Measurements from ENCODE around the gene RLF. TPM values are rescaled to one million over a fixed set of nuclear protein-coding genes. Genes with fewer than 3 reads are reported as not detected.

Gene RLF
- total and polyA plus RNA-seq, 2 donors (not counting 1 experiment from before 2014, with no cell fraction given), result 7.8 to 21.9 TPM

GRCh38 chr1:40272653-40273213 is 111.5 kb downstream of the RLF start:
- ChIA-PET POLR2A (no interaction called here), CTCF (interaction anchor here (1.8 kb wide), 1 partner anchor 42 kb away, joined by 6 read pairs; no protein-coding TSS in a partner anchor)
- Mint-ChIP-seq H3K4me1 (no peaks in the 10 kb centered on the region), H3K27me3 (no peaks in the 10 kb centered on the region), H3K4me3 (no peak overlapping the region), H3K9me3 (ENCODE audit: insufficient read depth) (no peaks in the 10 kb centered on the region), H3K27ac (no peak overlapping the region)
- no peaks in the 10 kb centered on the region for H3K4me1 ChIP-seq (ENCODE audit: control insufficient read depth in 2 of 2, insufficient read depth in 2 of 2, low read length in 2 of 2)
- H3K79me2 ChIP-seq (ENCODE audit: control insufficient read depth, insufficient read depth, low read length), result peaks cover 19% of the 10 kb centered on the region
- H3K4me3 ChIP-seq (ENCODE audit: control extremely low read depth in 1 of 5, extremely low read depth in 1 of 5, insufficient read depth in 1 of 5, low read depth in 2 of 5, low read length in 4 of 5), result no peak overlapping the region
- no peaks in the 10 kb centered on the region for H3K27me3 ChIP-seq (replicated peaks in 1 of 4; ENCODE audit: control extremely low read depth in 1 of 4, control insufficient read depth in 3 of 4, insufficient read depth in 4 of 4, low read length in 3 of 4)
- no peak overlapping the region for H3K4me2 ChIP-seq (replicated peaks; ENCODE audit: low read depth, low read length, poor library complexity, severe bottlenecking)
- intact Hi-C loops (cut with micrococcal nuclease), result no loop called here
- H3K9ac ChIP-seq (ENCODE audit: low read length), result no peak overlapping the region
- ATAC-seq (ENCODE audit: low read depth) (no peak), DNase-seq (no peak)
- H3K36me3 ChIP-seq (replicated peaks in 1 of 2; ENCODE audit: control extremely low read depth in 1 of 2, control insufficient read depth in 1 of 2, extremely low read depth in 1 of 2, insufficient read depth in 2 of 2, low read length in 1 of 2), result peaks cover 0 to 57% of the 10 kb centered on the region in 2 experiments
- H4K20me1 ChIP-seq (ENCODE audit: control insufficient read depth, insufficient read depth, low read length, poor library complexity, severe bottlenecking), result peaks cover 4% of the 10 kb centered on the region
- no CpG with 5 or more reads among the region's 3 CpGs for WGBS (ENCODE audit: insufficient coverage)
- TF ChIP-seq EZH2 (IDR thresholded peaks at IDR 0.05; ENCODE audit: borderline replicate concordance, insufficient read depth, low read depth, low read length, poor library complexity, severe bottlenecking) (no peak), CTCF (IDR thresholded peaks at IDR 0.05) (no peak)
- no peak overlapping the region for H3K27ac ChIP-seq (ENCODE audit: low read length in 2 of 2)
- H2AFZ ChIP-seq (ENCODE audit: insufficient read depth, low read depth, low read length, poor library complexity, severe bottlenecking), result no peak overlapping the region
- no peaks in the 10 kb centered on the region for H3K9me3 ChIP-seq (ENCODE audit: control extremely low read depth in 1 of 3, control insufficient read depth in 2 of 3, insufficient read depth in 1 of 3, low read length in 2 of 3)

DNA sequence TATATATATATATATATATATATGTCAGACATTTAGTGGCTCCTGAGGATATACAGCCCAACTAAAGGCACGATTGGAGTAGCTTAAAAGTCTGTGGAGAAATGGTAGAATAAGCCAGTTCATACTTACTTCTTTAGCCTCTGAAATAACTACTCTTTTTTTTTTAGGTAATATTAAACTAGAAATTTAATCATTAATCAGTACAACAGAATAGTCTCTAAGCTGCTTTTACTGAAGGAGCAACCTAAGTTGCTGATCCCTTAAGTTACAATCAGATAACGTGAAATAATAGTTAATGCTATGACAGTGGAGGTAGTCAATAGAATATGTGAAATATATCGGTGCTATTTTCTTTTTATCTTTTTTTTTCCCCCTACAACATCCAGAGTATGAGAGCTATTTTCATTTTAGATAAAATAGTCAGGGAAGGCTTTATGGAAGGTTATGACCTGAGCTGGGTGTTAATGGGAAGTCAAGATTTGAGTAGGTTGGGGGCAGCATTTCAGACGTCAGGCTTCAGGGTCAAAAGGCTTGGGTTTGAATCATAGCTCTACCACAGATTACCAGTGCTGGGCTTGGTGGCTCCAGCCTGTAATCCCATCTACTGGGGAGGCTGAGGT is 112.5 kb downstream of the RLF start:
- Mint-ChIP-seq H3K27me3 (no peaks in the 10 kb centered on the region), H3K4me3 (no peak overlapping the region), H3K9me3 (ENCODE audit: insufficient read depth) (no peaks in the 10 kb centered on the region), H3K4me1 (no peaks in the 10 kb centered on the region), H3K27ac (no peak overlapping the region)
- no peak for DNase-seq
- WGBS (ENCODE audit: insufficient coverage), result 100% methylated on average over 1 of the region's 4 CpGs
- Histone ChIP-seq H3K9me3 (ENCODE audit: control extremely low read depth in 1 of 3, control insufficient read depth in 2 of 3, insufficient read depth in 1 of 3, low read length in 2 of 3) (no peaks in the 10 kb centered on the region), H3K4me1 (ENCODE audit: control insufficient read depth in 2 of 2, insufficient read depth in 2 of 2, low read length in 2 of 2) (no peaks in the 10 kb centered on the region), H4K20me1 (ENCODE audit: control insufficient read depth, insufficient read depth, low read length, poor library complexity, severe bottlenecking) (peaks cover 4% of the 10 kb centered on the region), H3K4me2 (replicated peaks; ENCODE audit: low read depth, low read length, poor library complexity, severe bottlenecking) (no peak overlapping the region), H3K9ac (ENCODE audit: low read length) (no peak overlapping the region), H2AFZ (ENCODE audit: insufficient read depth, low read depth, low read length, poor library complexity, severe bottlenecking) (no peak overlapping the region), H3K79me2 (ENCODE audit: control insufficient read depth, insufficient read depth, low read length) (peaks cover 17% of the 10 kb centered on the region), H3K27ac (ENCODE audit: low read length in 2 of 2) (no peak overlapping the region), H3K27me3 (replicated peaks in 1 of 4; ENCODE audit: control extremely low read depth in 1 of 4, control insufficient read depth in 3 of 4, insufficient read depth in 4 of 4, low read length in 3 of 4) (no peaks in the 10 kb centered on the region), H3K36me3 (replicated peaks in 1 of 2; ENCODE audit: control extremely low read depth in 1 of 2, control insufficient read depth in 1 of 2, extremely low read depth in 1 of 2, insufficient read depth in 2 of 2, low read length in 1 of 2) (peaks cover 0 to 50% of the 10 kb centered on the region in 2 experiments), H3K4me3 (ENCODE audit: control extremely low read depth in 1 of 5, extremely low read depth in 1 of 5, insufficient read depth in 1 of 5, low read depth in 2 of 5, low read length in 4 of 5) (no peak overlapping the region)
- no peak for TF ChIP-seq EZH2 (IDR thresholded peaks at IDR 0.05; ENCODE audit: borderline replicate concordance, insufficient read depth, low read depth, low read length, poor library complexity, severe bottlenecking)
- TF ChIP-seq CTCF (IDR thresholded peaks at IDR 0.05), result no peak
- ChIA-PET CTCF (interaction anchor here (1.3 to 1.8 kb wide), 2 partner anchors 41 to 108 kb away, joined by 4 to 6 read pairs; no protein-coding TSS in a partner anchor), POLR2A (no interaction called here)
- no peak for ATAC-seq (ENCODE audit: low read depth)
- intact Hi-C loops (cut with micrococcal nuclease), result no loop called here

Data from B cell (primary cell).